ENCODE results near the gene CCDC80. TPM values are rescaled to one million over a fixed set of nuclear protein-coding genes. Genes with fewer than 3 reads are reported as not detected.

Gene CCDC80
- total and polyA plus RNA-seq, 4 experiments from 2014 or later, result 0.02 TPM; not detected in 2

DNA sequence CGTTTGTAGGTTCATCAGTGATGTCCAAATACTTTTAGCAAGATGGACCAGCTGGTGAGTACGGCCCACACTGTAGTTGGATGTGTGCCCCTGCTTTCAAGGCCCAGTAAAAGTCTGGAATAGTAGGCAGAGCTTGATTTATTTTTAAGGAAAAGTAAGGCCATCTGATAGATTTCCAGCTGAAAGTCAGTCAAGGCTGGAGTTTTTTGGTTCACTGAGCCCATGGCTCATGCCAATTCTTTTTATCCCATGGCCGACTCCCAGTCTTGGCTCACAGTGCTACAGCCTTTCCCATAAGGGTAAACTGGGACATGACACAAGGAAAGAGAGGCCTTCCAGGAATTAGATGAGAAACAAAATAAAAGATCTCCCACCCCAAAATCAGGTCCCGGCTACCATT is 13.5 kb downstream of the CCDC80 start:
- no peak overlapping the region for H3K4me3 ChIP-seq (ENCODE audit: low read length in 2 of 2)
- no peak for DNase-seq
- no peak overlapping the region for H3K27ac ChIP-seq (ENCODE audit: low read depth, low read length)
- H3K4me1 ChIP-seq (ENCODE audit: insufficient read depth, low read length), result no peaks in the 10 kb centered on the region
- H3K36me3 ChIP-seq (ENCODE audit: insufficient read depth, low read length), result no peaks in the 10 kb centered on the region
- Mint-ChIP-seq H3K4me1 (no peaks in the 10 kb centered on the region), H3K36me3 (no peaks in the 10 kb centered on the region), H3K9me3 (no peaks in the 10 kb centered on the region), H3K4me3 (no peak overlapping the region), H3K27ac (no peak overlapping the region), H3K27me3 (peaks cover 2 to 3% of the 10 kb centered on the region in 2 donors)
- H3K9me3 ChIP-seq (ENCODE audit: control insufficient read depth in 1 of 2, low read length in 2 of 2), result no peaks in the 10 kb centered on the region
- H3K27me3 ChIP-seq (ENCODE audit: insufficient read depth, low read length), result no peaks in the 10 kb centered on the region
- intact Hi-C loops (cut with micrococcal nuclease), result no loop called here
- ChIA-PET POLR2A (ENCODE audit: partially characterized antibody) (no interaction called here), CTCF (ENCODE audit: partially characterized antibody) (interaction anchor here (0.9 kb wide), 1 partner anchor 16 kb away, joined by 3 read pairs; no protein-coding TSS in a partner anchor)

DNA sequence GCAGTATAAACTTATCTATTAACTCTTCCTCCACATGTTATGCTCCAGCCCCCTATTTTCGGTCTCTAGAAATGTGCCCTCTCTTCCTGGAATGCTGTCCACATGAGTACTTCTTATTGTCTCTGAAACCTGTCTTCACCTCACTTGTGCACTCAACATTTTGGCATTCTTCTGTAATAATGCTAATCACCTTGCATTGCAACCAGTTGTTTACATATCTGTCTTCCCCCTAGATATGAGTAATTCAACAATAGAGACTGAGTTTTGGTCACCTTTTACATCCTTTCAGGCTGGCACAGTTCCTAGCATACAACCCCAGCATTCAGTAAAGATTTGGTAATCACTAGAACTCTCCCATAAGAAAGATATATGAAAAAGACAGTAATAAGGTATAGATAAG is 17.2 kb downstream of the CCDC80 start:
- H3K9me3 Mint-ChIP-seq, result no peaks in the 10 kb centered on the region
- CTCF ChIA-PET (ENCODE audit: partially characterized antibody), result interaction anchor here (1.8 kb wide), 1 partner anchor 18 kb away, joined by 7 read pairs; no protein-coding TSS in a partner anchor

GRCh38 chr3:112623213-112623612 is 17.7 kb downstream of the CCDC80 start:
- no peaks in the 10 kb centered on the region for H3K27me3 ChIP-seq (ENCODE audit: insufficient read depth, low read length)
- Mint-ChIP-seq H3K27ac (no peak overlapping the region), H3K4me1 (no peaks in the 10 kb centered on the region), H3K4me3 (no peak overlapping the region), H3K27me3 (peaks cover 2 to 9% of the 10 kb centered on the region in 2 donors), H3K9me3 (no peaks in the 10 kb centered on the region), H3K36me3 (no peaks in the 10 kb centered on the region)
- intact Hi-C loops (cut with micrococcal nuclease), result no loop called here
- H3K9me3 ChIP-seq (ENCODE audit: control insufficient read depth in 1 of 2, low read length in 2 of 2), result no peaks in the 10 kb centered on the region
- no peak overlapping the region for H3K4me3 ChIP-seq (ENCODE audit: low read length in 2 of 2)
- ChIA-PET POLR2A (ENCODE audit: partially characterized antibody) (no interaction called here), CTCF (ENCODE audit: partially characterized antibody) (interaction anchor here (1.8 kb wide), 1 partner anchor 19 kb away, joined by 7 read pairs; no protein-coding TSS in a partner anchor)
- H3K36me3 ChIP-seq (ENCODE audit: insufficient read depth, low read length), result no peaks in the 10 kb centered on the region
- no peak for DNase-seq
- H3K4me1 ChIP-seq (ENCODE audit: insufficient read depth, low read length), result no peaks in the 10 kb centered on the region
- no peak overlapping the region for H3K27ac ChIP-seq (ENCODE audit: low read depth, low read length)

More for the DNA sequence above, 17.2 kb downstream of the CCDC80 start:
- H3K4me3 ChIP-seq (ENCODE audit: low read length in 2 of 2), result no peak overlapping the region
- H3K9me3 ChIP-seq (ENCODE audit: control insufficient read depth in 1 of 2, low read length in 2 of 2), result no peaks in the 10 kb centered on the region
- no peak for DNase-seq
- H3K27ac ChIP-seq (ENCODE audit: low read depth, low read length), result no peak overlapping the region
- no peak overlapping the region for H3K27ac Mint-ChIP-seq
- H3K4me1 ChIP-seq (ENCODE audit: insufficient read depth, low read length), result no peaks in the 10 kb centered on the region
- no peaks in the 10 kb centered on the region for H3K27me3 ChIP-seq (ENCODE audit: insufficient read depth, low read length)
- H3K27me3 Mint-ChIP-seq, result peaks cover 2 to 9% of the 10 kb centered on the region in 2 donors
- no peaks in the 10 kb centered on the region for H3K36me3 ChIP-seq (ENCODE audit: insufficient read depth, low read length)
- H3K4me1 Mint-ChIP-seq, result no peaks in the 10 kb centered on the region
- POLR2A ChIA-PET (ENCODE audit: partially characterized antibody), result no interaction called here
- no peaks in the 10 kb centered on the region for H3K36me3 Mint-ChIP-seq
- intact Hi-C loops (cut with micrococcal nuclease), result no loop called here
- no peak overlapping the region for H3K4me3 Mint-ChIP-seq

DNA sequence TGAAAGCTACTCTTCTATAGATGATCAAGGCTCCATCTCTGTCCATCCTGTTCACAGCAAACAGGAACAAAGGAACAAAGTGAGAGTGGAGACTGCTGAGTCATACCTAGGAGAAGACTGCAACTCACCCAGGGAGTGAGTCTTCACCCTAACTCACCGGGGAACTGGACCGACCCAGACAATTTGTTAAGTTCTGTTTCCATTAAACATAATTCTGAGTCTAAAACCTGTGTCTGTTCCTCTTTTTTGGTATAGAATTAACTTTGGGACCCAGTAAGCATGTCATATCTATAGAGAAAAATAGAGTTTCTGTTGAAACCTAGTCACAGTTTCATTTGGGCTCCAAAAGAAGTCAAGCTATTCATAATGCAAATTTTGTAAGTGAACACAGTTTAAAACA is 21.6 kb downstream of the CCDC80 start:
- H3K9me3 ChIP-seq (ENCODE audit: control insufficient read depth in 1 of 2, low read length in 2 of 2), result no peaks in the 10 kb centered on the region
- no peaks in the 10 kb centered on the region for H3K36me3 ChIP-seq (ENCODE audit: insufficient read depth, low read length)
- H3K27me3 Mint-ChIP-seq, result peaks cover 2 to 9% of the 10 kb centered on the region in 2 donors
- ChIA-PET POLR2A (ENCODE audit: partially characterized antibody) (no interaction called here), CTCF (ENCODE audit: partially characterized antibody) (no interaction called here)
- no peak overlapping the region for H3K4me3 ChIP-seq (ENCODE audit: low read length in 2 of 2)
- H3K4me1 ChIP-seq (ENCODE audit: insufficient read depth, low read length), result no peaks in the 10 kb centered on the region
- H3K27me3 ChIP-seq (ENCODE audit: insufficient read depth, low read length), result no peaks in the 10 kb centered on the region
- intact Hi-C loops (cut with micrococcal nuclease), result no loop called here
- H3K36me3 Mint-ChIP-seq, result no peaks in the 10 kb centered on the region
- H3K27ac Mint-ChIP-seq, result no peak overlapping the region
- no peak overlapping the region for H3K4me3 Mint-ChIP-seq
- H3K4me1 Mint-ChIP-seq, result no peaks in the 10 kb centered on the region
- H3K9me3 Mint-ChIP-seq, result no peaks in the 10 kb centered on the region
- DNase-seq, result no peak
- H3K27ac ChIP-seq (ENCODE audit: low read depth, low read length), result no peak overlapping the region

- no peaks in the 10 kb centered on the region for H3K27me3 ChIP-seq (ENCODE audit: insufficient read depth, low read length)
- H3K9me3 ChIP-seq (ENCODE audit: control insufficient read depth in 1 of 2, low read length in 2 of 2), result no peaks in the 10 kb centered on the region
- H3K27ac ChIP-seq (ENCODE audit: low read depth, low read length), result no peak overlapping the region
- no peaks in the 10 kb centered on the region for H3K4me1 Mint-ChIP-seq
- no peaks in the 10 kb centered on the region for H3K36me3 Mint-ChIP-seq
- H3K27ac Mint-ChIP-seq, result no peak overlapping the region
- H3K4me3 Mint-ChIP-seq, result no peak overlapping the region
- no peaks in the 10 kb centered on the region for H3K9me3 Mint-ChIP-seq
- no peak overlapping the region for H3K4me3 ChIP-seq (ENCODE audit: low read length in 2 of 2)
- ChIA-PET CTCF (ENCODE audit: partially characterized antibody) (no interaction called here), POLR2A (ENCODE audit: partially characterized antibody) (no interaction called here)
- H3K36me3 ChIP-seq (ENCODE audit: insufficient read depth, low read length), result no peaks in the 10 kb centered on the region
- DNase-seq, result no peak
- intact Hi-C loops (cut with micrococcal nuclease), result no loop called here
- H3K27me3 Mint-ChIP-seq, result peaks cover 0 to 8% of the 10 kb centered on the region in 2 donors
- no peaks in the 10 kb centered on the region for H3K4me1 ChIP-seq (ENCODE audit: insufficient read depth, low read length)
Observed at GRCh38 chr3:112617285-112617684, 23.7 kb downstream of the CCDC80 start.

GRCh38 chr3:112615989-112616731 is 24.8 kb downstream of the CCDC80 start:
- no peaks in the 10 kb centered on the region for H3K9me3 Mint-ChIP-seq
- H3K4me3 ChIP-seq (ENCODE audit: low read length in 2 of 2), result no peak overlapping the region
- no peaks in the 10 kb centered on the region for H3K9me3 ChIP-seq (ENCODE audit: control insufficient read depth in 1 of 2, low read length in 2 of 2)
- no peak for DNase-seq
- no peaks in the 10 kb centered on the region for H3K4me1 Mint-ChIP-seq
- peaks cover 0 to 3% of the 10 kb centered on the region in 2 donors for H3K27me3 Mint-ChIP-seq
- no peaks in the 10 kb centered on the region for H3K27me3 ChIP-seq (ENCODE audit: insufficient read depth, low read length)
- ChIA-PET POLR2A (ENCODE audit: partially characterized antibody) (no interaction called here), CTCF (ENCODE audit: partially characterized antibody) (no interaction called here)
- H3K36me3 ChIP-seq (ENCODE audit: insufficient read depth, low read length), result no peaks in the 10 kb centered on the region
- H3K4me1 ChIP-seq (ENCODE audit: insufficient read depth, low read length), result no peaks in the 10 kb centered on the region
- no peaks in the 10 kb centered on the region for H3K36me3 Mint-ChIP-seq
- no peak overlapping the region for H3K27ac ChIP-seq (ENCODE audit: low read depth, low read length)
- intact Hi-C loops (cut with micrococcal nuclease), result no loop called here
- no peak overlapping the region for H3K4me3 Mint-ChIP-seq
- H3K27ac Mint-ChIP-seq, result no peak overlapping the region

GRCh38 chr3:112611752-112612515 is 29.0 kb downstream of the CCDC80 start:
- no peak overlapping the region for H3K27ac ChIP-seq (ENCODE audit: low read depth, low read length)
- no peaks in the 10 kb centered on the region for H3K36me3 Mint-ChIP-seq
- no peaks in the 10 kb centered on the region for H3K9me3 Mint-ChIP-seq
- DNase-seq, result no peak
- H3K27me3 Mint-ChIP-seq, result peaks cover 4 to 5% of the 10 kb centered on the region in 2 donors
- H3K4me3 ChIP-seq (ENCODE audit: low read length in 2 of 2), result no peak overlapping the region
- no peaks in the 10 kb centered on the region for H3K4me1 Mint-ChIP-seq
- intact Hi-C loops (cut with micrococcal nuclease), result no loop called here
- H3K36me3 ChIP-seq (ENCODE audit: insufficient read depth, low read length), result no peaks in the 10 kb centered on the region
- POLR2A ChIA-PET (ENCODE audit: partially characterized antibody), result interaction anchor here (0.6 kb wide), 1 partner anchor 401 kb away, joined by 3 read pairs; no protein-coding TSS in a partner anchor
- no peaks in the 10 kb centered on the region for H3K4me1 ChIP-seq (ENCODE audit: insufficient read depth, low read length)
- H3K27ac Mint-ChIP-seq, result no peak overlapping the region
- CTCF ChIA-PET (ENCODE audit: partially characterized antibody), result interaction anchor here (0.9 to 1.4 kb wide), 3 partner anchors 31 to 359 kb away, joined by 4 to 5 read pairs (median 5); no protein-coding TSS in a partner anchor
- H3K27me3 ChIP-seq (ENCODE audit: insufficient read depth, low read length), result no peaks in the 10 kb centered on the region
- H3K4me3 Mint-ChIP-seq, result no peak overlapping the region
- no peaks in the 10 kb centered on the region for H3K9me3 ChIP-seq (ENCODE audit: control insufficient read depth in 1 of 2, low read length in 2 of 2)
